NCI-H2227 (cell line): ENCODE measurements around the gene EVC2.

Experiments used
- DNase-seq: peaks from one replicate; lab custom pipeline; 2025; ENCODE audit not compliant: unreplicated experiment; lab: John Stamatoyannopoulos, UW

The EVC2 gene

DNA sequence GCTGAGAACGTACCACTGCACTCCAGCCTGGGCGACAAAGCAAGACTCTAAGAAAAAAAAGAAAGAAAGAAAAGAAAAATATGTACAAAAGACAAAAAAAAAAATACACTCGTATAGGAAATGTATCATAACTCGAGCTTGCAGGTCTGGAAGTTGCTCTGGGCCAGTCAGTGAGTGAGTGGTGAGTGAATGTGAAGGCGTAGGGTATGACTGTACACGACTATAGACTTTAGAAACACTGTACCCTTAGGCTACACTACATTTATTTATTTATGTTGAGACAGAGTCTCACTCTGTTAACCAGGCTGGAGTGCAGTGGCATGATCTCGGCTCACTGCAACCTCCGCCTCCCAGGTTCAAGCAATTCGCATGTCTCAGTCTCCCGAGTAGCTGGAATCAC, 29.4 kb downstream of the EVC2 start:
- no peak for DNase-seq

DNA sequence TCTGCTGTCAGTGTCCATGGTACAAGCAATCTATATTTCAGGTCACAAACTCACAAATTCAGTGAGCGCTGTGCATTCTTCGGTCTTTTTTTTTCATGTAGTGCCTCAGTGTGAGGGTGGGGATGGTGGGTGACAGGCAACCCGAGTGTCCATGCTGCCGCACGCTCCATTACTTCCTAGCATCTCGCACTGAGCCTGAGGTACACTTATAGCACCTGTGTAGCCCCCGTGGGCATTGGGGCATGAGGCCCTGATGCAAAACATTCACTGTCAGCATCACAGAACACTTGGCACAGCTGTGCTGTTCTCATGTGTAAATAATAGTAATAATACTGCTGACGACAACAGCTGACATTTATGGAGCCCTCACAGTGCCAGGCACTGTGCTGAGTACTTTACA, 31.6 kb downstream of the EVC2 start:
- no peak for DNase-seq

DNA sequence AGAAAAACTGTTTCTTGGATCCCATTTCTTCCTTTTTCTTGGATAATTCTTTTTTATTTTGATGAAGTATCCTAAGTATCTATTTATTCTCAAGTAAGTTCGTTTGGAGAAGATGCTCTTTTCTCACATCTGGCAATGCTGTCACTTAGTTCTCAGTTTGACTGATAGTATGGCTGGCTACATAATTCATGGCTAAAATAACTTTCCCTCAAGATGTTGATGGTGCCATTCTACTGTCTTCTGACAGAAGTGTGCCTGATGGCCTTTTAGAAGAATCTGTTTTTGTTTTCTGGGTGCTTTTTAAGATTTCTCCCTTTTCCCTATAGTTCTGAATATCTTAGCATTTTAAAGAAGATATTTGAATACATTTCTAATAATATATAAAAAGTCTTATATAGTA, 41.6 kb downstream of the EVC2 start:
- no peak for DNase-seq

DNA sequence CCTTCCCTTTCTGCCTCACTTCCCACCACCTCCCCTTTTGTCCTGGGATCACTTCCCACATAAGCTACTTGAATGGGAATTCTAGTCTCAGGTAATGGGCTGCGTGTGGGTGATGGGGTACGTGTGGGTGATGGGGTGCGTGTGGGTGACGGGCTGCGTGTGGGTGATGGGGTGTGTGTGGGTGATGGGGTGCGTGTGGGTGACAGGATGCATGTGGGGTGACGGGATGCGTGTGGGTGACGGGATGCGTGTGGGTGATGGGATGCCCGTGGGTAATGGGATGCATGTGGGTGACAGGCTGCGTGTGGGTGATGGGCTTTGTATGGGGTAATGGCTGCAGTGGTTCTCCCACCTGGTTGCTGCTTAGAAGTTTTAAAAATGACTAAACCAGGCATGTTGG, 43.6 kb downstream of the EVC2 start:
- DNase-seq: no peak

DNA sequence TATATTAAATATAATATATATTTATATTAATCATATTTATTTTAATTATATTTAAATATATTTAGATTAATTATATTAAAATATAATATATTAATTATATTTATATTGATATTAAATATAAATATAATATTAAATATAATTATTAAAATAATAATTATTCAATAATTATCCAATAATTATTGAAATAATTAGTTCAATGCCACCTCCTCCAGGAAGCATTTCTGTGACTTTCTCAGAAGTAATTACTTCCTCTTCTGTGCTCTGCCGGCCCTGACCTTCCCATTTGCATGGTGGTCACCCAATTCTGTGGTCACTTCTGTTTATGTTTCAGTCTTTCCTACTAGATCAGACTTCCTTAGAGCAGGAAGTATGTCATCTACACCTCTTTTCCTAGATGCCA, 45.8 kb downstream of the EVC2 start:
- DNase-seq: no peak

DNA sequence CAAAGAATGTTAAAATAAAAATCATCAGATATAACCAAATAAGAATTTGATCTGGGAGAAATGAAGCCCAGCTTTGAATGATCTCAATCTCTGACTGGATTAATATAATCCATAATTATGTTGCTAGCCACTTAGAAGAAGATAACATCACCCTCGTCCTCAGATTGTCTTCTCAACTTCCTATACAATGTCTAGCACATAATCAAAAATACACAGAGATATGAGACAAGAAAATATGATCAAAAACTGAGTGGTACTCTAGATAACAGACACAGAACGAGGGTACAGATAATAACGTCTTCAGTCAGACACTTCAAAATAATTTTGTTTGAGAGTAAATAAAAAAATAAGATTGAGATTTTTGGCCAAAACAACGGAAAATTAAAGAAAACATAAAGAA, 47.1 kb downstream of the EVC2 start:
- DNase-seq: no peak

DNA sequence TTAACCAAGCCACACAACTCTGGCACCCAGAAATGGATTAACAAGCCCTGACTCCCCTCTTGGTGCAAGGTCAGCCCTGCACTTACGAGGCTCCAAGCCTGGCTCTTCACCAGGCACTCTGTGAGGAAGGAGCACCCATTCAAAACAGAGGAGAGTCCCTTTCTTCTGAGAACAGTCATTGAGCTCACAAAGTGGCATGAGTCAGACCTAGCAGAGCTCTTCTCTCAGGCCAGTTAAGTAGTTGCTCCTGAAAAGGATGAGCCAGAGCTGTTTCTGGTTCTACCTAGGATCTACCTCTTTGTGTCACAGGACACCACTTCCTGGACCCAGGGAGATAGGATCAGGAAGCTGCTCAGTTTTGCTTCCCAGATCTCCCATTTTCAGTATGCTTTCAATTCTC, 48.2 kb downstream of the EVC2 start:
- no peak for DNase-seq

DNA sequence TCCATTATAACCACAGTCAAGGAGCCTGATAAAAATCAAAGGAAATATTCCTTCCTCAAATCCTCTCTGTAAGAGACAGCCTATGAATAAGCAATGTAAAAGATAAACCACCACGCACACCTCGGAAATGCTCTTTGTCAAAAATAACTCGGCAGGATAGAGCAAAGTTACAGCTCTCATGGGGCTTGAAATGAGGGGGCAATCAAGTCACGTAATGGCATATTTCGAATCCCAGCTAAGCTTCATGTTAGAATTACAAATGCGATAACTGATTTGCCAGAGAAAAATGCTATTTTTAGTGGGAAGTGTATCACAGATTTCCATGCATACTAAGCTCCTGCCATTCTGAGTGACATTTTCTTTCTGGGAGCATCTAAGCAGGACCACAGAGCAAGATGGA, 49.4 kb downstream of the EVC2 start:
- no peak for DNase-seq

DNA sequence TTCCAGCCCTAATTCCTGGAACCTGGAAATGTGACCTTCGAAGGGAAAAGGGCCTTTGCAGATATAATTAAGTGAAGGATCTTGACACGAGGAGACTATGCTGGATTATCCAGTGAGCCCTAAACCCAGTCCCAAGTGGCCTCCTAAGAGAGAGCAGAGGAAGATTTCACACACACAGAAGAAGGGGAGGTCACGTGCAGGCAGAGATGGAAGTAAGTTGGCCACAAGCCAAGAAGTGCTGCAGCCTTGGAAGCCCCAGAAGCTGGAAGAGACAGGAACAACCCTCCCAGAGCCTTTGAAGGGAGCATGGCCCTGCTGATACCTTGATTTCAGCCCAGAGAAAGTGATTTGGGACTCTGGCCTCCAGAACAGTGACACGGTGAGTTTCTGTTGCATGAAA, 51.9 kb downstream of the EVC2 start:
- DNase-seq: no peak

DNA sequence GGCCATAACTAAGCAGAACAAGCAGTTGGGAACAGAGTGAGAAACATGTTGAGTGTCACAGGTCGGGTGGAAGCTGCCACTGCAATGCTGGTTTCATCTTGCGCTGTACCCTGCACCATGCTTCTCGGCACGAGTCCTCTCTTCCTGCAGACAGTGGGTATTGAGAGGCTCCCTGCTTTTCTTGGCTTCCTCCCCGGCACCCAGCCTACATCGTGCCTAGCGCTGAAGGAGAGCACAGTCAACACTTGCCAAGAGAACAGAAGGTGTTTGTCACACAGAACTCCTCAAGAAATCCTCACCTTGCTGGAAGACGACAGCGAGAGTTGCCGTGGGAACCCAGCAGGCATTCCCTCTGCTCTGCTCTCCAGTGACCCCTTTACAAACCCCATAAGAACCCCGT, 53.6 kb downstream of the EVC2 start:
- DNase-seq: no peak

DNA sequence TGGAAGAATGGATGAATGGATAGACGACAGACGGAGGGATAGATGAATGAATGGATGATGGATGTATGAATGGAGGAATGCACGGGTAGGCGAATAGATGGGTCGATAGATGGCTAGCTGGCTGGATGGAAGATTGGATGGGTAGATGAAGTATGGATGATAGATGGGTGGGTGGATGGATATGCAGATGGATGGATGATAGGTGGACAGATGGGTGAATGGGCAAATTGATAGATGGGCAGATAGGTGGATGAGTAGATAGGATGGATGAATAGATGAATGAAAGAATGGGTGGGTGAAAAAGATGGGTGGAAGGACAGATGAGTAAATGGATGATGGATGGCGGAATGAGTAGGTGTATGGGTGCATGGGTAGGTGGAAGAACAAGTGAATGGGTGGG, 57.3 kb downstream of the EVC2 start:
- DNase-seq: no peak

DNA sequence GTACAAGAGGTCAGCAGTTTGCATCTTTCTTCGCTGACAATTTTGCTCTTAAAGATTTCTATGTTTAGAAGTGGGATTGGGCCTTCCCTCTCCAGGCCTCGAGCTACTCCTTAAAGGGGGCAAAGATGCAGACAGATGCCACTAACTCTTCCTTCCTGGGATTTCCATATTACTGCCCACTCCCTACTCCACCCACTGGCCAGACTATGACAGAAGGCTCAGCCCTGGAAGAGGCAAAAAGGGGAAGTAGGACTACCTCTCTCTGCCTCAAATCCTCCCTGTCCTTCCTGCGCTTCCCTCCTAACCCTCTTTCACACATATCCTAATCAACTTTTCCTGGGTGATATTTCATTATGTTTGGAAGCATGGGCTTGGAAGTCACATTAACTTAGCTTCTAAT, 58.3 kb downstream of the EVC2 start:
- DNase-seq: no peak

DNA sequence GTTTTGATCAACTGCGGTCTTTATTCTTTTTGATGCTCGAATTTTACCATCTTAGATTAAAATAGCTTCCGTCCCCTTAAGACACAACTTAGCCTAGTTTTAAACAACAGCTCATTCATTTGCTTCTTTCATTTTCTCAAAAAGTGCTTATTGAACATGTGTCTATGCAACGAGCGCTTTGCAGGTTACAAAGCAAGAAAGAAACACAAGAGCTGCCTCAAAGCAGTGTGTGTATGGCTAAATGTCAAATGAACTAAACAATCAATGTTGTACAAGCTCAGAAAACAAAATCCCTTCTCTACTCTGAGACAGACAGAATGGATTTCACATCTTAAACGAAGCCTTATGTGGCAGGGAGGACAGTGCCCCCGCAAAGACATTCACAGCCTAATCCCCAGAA, 61.0 kb downstream of the EVC2 start:
- no peak for DNase-seq

DNA sequence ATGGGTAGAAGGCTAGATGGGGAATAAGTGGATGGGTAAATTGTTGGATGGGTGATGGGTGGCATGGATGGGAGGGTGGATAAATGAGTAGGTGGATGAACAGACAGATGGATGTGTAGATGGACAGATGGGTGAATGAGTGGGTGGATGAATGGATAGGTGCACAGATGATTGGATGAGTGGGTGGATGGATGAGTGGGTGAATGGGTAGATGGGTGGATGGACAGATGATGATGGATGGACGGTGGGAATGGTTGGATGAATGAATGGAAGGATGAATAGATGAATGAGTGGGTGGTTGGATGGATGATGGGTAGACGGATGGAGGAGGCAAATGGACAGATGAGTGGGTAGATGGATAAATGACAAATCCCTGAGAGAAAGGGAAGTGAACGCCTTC, 68.3 kb downstream of the EVC2 start:
- no peak for DNase-seq

DNA sequence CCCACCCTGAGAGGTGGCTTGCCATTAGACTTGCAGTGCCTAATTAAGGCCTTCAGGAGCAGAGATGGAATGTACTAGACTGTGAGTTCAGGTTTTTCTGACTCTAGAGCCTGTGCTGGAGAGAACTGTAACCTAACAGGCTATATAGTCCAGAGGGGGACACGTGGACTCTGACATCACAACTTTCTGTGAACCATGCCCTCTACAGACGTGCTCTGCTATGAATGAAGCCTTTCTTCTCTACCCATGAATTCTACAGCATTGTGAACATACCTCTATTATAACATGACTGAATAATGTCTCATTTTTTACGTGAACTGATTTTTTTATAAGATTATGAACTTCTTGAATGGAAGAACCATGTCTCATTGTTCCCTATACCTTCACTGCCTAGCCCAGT, 68.8 kb downstream of the EVC2 start:
- no peak for DNase-seq

DNA sequence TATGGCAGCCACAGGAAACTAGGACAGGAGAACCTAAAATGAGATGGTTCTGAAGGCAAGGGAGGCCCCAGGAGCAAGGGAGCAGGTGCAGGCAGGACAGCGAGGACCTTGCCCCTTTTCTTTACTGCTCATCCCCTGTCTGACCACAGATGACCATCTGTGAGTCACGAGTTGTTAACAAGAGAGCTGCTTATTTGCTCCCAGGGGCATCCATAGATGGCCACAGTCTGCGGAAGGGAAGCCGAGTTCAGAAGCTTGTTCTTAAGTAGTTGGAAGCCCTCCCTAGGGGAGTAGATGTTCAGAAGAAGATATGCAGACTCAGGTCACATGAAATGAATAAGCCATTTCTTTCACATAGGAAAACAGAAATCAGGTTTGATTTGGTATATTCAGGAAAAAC, 69.4 kb downstream of the EVC2 start:
- DNase-seq: no peak

DNA sequence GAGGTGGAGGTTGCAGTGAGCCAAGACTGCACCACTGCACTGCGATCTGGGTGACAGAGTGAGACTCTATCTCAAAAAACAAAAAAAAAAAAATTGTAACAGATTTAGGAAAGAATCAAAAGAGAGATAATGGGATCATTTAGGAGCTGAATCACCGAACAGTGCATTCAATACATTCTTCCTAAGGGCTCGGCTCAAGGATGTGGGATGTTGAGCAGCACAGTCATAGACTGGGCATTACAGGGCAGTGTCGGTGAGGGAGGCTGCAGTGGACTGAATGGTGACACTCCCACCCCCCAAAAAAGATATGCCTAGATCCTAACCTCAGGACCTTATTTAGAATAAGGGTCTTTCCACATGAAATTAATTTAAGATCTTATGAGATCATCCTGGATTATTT, 70.0 kb downstream of the EVC2 start:
- no peak for DNase-seq

DNA sequence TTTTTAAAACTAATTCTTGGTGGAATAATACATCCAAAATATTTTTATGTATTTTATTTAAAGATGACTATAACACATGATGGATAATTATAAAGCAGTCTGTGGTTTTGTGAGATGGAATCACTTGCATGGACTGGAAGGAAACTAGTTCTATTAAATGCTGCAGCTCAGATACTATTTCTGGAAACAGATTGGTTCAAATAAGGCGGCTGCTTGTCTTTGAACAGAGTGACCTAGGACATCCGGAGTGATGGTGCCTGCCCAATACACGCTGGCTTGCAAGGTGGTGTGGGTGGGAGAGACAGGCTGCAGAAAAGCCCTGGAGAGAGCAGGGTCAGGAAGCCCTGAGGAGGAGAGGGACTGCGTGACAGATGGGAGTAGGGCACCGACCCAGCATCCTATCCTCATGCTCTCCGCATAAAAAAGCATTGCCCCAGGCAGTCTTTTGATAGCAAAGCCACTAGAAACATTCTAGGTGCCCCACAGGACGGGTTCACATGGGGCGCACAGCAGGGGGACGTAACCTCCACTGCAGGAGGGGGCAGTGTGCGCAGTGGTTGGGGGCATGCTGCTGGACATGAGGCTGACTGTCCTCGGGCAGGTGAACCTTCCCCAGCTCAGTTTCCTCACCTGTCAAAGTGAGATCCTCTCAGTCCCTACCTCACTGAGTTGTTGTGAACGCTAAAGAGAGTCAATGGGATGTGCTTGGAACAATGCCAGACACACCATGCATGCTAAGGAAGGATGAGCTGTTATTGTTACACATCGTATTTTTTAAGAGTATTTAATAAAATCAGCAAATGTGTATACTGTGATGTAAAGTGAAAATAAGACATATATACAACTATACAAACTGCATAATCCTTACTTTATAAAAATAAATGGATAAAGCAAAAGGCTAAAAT, 71.3 kb downstream of the EVC2 start:
- DNase-seq: no peak

DNA sequence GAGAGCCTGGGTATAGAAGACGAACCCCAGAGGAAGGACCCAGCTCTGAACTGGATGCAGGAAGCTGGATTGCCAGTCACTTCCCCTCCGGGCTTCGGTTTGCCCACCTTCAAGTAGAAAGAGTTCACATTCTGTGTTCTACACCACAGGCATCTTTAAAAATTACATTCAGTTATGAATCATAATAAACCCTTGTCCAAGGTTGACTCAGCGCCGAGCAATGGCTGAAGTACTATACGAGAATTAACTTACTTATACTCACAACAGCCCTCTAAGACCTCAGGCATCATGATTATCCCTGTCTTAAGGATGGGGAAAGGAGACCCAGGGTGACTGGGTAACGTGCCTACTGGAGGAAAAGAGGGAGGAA, 72.5 kb downstream of the EVC2 start:
- DNase-seq: no peak

DNA sequence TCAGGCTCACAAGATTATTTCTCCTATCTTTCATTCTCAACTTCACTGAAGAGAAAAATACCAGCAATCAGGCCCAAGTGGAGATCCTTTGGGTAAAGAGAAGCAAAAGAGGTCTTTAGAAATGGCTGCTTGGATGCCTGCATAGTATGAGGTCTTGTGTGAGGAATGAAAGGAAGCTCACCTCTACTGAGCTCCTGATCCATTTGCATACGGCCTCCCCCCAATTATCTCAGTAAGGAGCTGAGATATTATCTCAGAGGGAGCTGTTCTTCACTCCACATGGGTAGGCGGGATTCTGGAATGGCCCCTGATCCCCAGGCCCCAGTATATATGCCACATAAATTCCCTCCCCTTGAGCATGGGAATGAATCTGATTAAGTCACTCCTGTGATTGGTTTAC, 75.8 kb downstream of the EVC2 start:
- no peak for DNase-seq

DNA sequence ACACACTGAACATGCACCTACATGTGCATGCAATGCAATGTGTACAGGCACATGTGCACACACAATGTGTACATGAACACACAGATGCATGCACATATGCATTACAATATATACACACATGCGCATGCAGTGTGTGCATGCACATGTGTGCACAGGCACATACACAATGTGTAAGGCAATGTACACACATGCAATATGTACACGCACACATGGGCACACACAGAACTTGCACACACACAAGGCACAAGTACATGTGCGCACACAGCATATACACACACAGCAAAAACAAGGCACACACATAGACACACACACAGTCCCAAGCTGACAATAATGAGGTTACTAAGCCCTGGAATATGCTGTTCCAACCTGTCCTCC, 76.3 kb downstream of the EVC2 start:
- DNase-seq: no peak

DNA sequence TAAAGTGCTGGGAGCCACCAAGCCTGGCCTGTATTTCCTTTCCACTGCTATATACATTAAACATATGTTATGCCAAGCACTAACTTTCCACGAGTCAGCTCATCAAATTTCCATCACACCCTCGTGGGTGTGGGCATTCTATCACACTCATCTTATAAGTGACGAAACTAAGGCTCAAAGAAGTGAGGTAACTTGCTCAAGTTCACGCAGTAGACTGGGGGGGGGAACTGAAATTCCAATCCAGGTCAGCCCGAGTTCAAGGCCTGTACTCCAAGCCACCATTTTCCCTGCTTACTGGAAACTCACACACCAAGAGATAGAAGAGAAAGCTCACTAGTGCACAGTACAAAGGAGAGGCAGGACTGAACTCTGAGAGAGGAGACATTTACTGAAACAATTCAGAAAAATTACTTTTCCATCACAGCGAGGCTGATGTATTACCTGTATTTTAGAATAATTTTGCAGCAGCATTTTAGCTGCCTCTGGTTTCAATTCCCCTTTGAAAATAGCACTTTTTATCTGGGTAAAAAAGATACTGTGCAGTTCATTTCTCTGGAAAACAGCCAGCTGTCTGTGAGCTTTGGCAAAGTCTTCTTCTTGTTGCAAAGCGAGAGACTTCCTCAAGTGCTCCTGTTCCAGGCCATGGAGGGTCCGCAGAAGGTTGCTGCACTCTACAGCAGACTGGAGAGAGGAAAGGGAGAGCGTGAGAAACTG, 76.8 kb downstream of the EVC2 start:
- DNase-seq: no peak

DNA sequence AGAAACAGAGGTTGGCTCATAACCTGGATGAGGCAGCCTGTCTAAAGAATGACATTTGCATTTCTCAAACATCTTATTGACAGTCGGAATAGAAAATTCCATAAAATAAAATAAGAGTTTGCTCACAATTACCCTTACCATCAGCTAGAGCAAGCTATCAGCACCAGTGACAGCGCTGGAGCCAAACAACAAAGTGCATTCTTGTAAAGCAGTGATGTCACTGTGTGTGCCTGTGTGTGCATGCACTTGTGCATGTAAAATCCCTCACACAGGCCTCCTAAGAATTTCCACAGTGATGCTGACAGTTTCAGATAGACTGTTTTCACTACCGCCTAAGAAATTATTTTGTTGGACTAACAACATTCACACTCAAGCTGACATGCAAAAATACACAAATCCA, 77.6 kb downstream of the EVC2 start:
- DNase-seq: no peak
